Measurements from ENCODE around the gene TBC1D2.

The TBC1D2 gene

GRCh38 chr9:98157372-98157771, 98.1 kb downstream of the TBC1D2 start (continued):
- TF ChIP-seq TSHZ1 (tag by site-specific recombination; IDR thresholded peaks at IDR 0.05; ENCODE audit: borderline replicate concordance) (no peak), GLIS1 (tag by site-specific recombination; IDR thresholded peaks at IDR 0.05) (no peak), ZNF292 (tag by site-specific recombination; IDR thresholded peaks at IDR 0.05; ENCODE audit: borderline replicate concordance, low read depth) (no peak), ZNF184 (tag by site-specific recombination; IDR thresholded peaks at IDR 0.05) (no peak), ZBTB10 (tag by site-specific recombination; IDR thresholded peaks at IDR 0.05) (no peak), YY2 (tag by site-specific recombination; IDR thresholded peaks at IDR 0.05) (no peak), ZNF585B (tag by site-specific recombination; IDR thresholded peaks at IDR 0.05) (no peak)

GRCh38 chr9:98154678-98155077, 100.8 kb downstream of the TBC1D2 start:
- no peaks in the 10 kb centered on the region for H3K4me1 ChIP-seq (ENCODE audit: control insufficient read depth, insufficient read depth, low read length)
- ChIA-PET CTCF (no interaction called here), POLR2A (interaction anchor here (0.6 kb wide), 1 partner anchor 861 kb away, joined by 3 read pairs; no protein-coding TSS in a partner anchor)
- TF ChIP-seq ZNF830 (tag by site-specific recombination; IDR thresholded peaks at IDR 0.05; ENCODE audit: low read depth) (no peak), ZNF10 (tag by site-specific recombination; IDR thresholded peaks at IDR 0.05) (no peak), ZNF223 (tag by site-specific recombination; IDR thresholded peaks at IDR 0.05) (no peak), ZNF501 (tag by site-specific recombination; IDR thresholded peaks at IDR 0.05) (no peak), ZNF274 (IDR thresholded peaks at IDR 0.05; ENCODE audit: low read length) (no peak), ZNF274 (tag by site-specific recombination; IDR thresholded peaks at IDR 0.05; ENCODE audit: borderline replicate concordance) (no peak), ZNF555 (tag by site-specific recombination; conservative IDR thresholded peaks at IDR 0.05) (no peak), ZFP37 (tag by site-specific recombination; IDR thresholded peaks at IDR 0.05) (no peak), REST (tag by site-specific recombination; IDR thresholded peaks at IDR 0.05) (no peak), ZFHX2 (tag by site-specific recombination; conservative IDR thresholded peaks at IDR 0.05) (no peak)
- H3K27ac ChIP-seq (ENCODE audit: extremely low read depth, low read depth, low read length) = no peak overlapping the region
- H3K4me3 ChIP-seq (ENCODE audit: low read depth, low read length) = no peak overlapping the region
- no peaks in the 10 kb centered on the region for H3K9me3 ChIP-seq (ENCODE audit: control insufficient read depth, insufficient read depth, low read depth, low read length)
- H3K36me3 ChIP-seq (ENCODE audit: control insufficient read depth in 2 of 2, insufficient read depth in 1 of 2, low read length in 2 of 2) = no peaks in the 10 kb centered on the region
